K562 (cell line): ENCODE measurements around the gene CRKL. TPM values are rescaled to one million over a fixed set of nuclear protein-coding genes. Genes with fewer than 3 reads are reported as not detected.

Source experiments
- BHLHE40 ChIP-seq: IDR thresholded peaks from 2 replicates; pipeline ENCODE4 v1.6.1; 2011; ENCODE audit warnings: low read length, improper control_type of control experiment
- CREB1 ChIP-seq, 2 experiments: sonication (generic) in 1 of 2; formaldehyde crosslinking in 1 of 2; IDR thresholded peaks; 2 replicates each; pipeline versions ENCODE4 v1.6.1 to v1.8.0; 2012 to 2022; ENCODE audit warnings: inconsistent platforms in 1 of 2, mild to moderate bottlenecking in 1 of 2, missing genetic modification reagents in 1 of 2, moderate library complexity in 1 of 2
- EP400 ChIP-seq: fragments of 450-650 bp; IDR thresholded peaks from 2 replicates; pipeline ENCODE4 v1.6.1; 2017; ENCODE audit warnings: antibody characterized with exemption, mild to moderate bottlenecking, moderate library complexity
- FOXM1 ChIP-seq, 2 experiments: fragments of 450-650 bp in 1 of 2; sonication (generic) in 1 of 2; formaldehyde crosslinking in 1 of 2; IDR thresholded peaks; 2 replicates each; pipeline versions ENCODE4 v1.6.1 to v1.9.0; 2017 to 2022; ENCODE audit warnings: low read depth in 2 of 2, mild to moderate bottlenecking in 2 of 2, missing genetic modification reagents in 1 of 2, moderate library complexity in 1 of 2
- GATA2 ChIP-seq: sonication (generic); formaldehyde crosslinking; IDR thresholded peaks from 2 replicates; pipeline ENCODE4 v1.4.0; 2020; ENCODE audit warnings: mild to moderate bottlenecking, missing genetic modification reagents
- L3MBTL2 ChIP-seq: fragments of 450-650 bp; IDR thresholded peaks from 2 replicates; pipeline ENCODE4 v1.6.1; 2016; ENCODE audit warnings: mild to moderate bottlenecking, moderate library complexity
- MTA3 ChIP-seq: fragments of 450-650 bp; formaldehyde crosslinking; IDR thresholded peaks from 2 replicates; pipeline ENCODE4 v1.6.1; 2017; ENCODE audit warnings: mild to moderate bottlenecking, borderline replicate concordance
- MYC ChIP-seq, 2 experiments: fragments of 250-450 bp in 1 of 2; sonication (Bioruptor Pico) in 1 of 2; IDR thresholded peaks; 2 replicates each; pipeline versions ENCODE4 v1.5.1 to v1.6.1; 2012 to 2021; ENCODE audit warnings: low read depth in 2 of 2, borderline replicate concordance in 1 of 2, improper control_type of control experiment in 1 of 2, low read length in 1 of 2, mild to moderate bottlenecking in 1 of 2, moderate library complexity in 1 of 2
- PHF20 ChIP-seq: fragments of 450-650 bp; IDR thresholded peaks from 2 replicates; pipeline ENCODE4 v1.6.1; 2018; ENCODE audit not compliant: partially characterized antibody
- SIN3A ChIP-seq, 2 experiments: fragments of 150-350 bp in 1 of 2; IDR thresholded peaks; 2 replicates each; pipeline ENCODE4 v1.6.1; 2011 to 2016; ENCODE audit warnings: borderline replicate concordance in 2 of 2, low read depth in 2 of 2, low read length in 2 of 2, mild to moderate bottlenecking in 2 of 2, moderate library complexity in 2 of 2; ENCODE audit not compliant: control insufficient read depth in 1 of 2
- TEAD4 ChIP-seq, 2 experiments: sonication (generic) in 1 of 2; formaldehyde crosslinking in 1 of 2; IDR thresholded peaks; 2 replicates each; pipeline versions ENCODE4 v1.6.1 to v1.8.0; 2012 to 2022; ENCODE audit warnings: borderline replicate concordance in 1 of 2, inconsistent platforms in 1 of 2, low read length in 1 of 2, mild to moderate bottlenecking in 1 of 2, missing genetic modification reagents in 1 of 2
- YBX1 ChIP-seq: fragments of 450-650 bp; IDR thresholded peaks from 2 replicates; pipeline ENCODE4 v1.7.1; 2016; ENCODE audit warnings: mild to moderate bottlenecking
- ZBTB17 ChIP-seq: fragments of 450-650 bp; formaldehyde crosslinking; IDR thresholded peaks from 2 replicates; pipeline ENCODE4 v1.4.0; 2020; ENCODE audit warnings: mild to moderate bottlenecking
- ZFP36 ChIP-seq: fragments of 150-350 bp; IDR thresholded peaks from 2 replicates; pipeline ENCODE4 v1.6.1; 2018; ENCODE audit warnings: low read length, low read depth; ENCODE audit not compliant: partially characterized antibody
- ZNF143 ChIP-seq: sonication (generic); formaldehyde crosslinking; IDR thresholded peaks from 2 replicates; pipeline ENCODE4 v1.9.0; 2022; ENCODE audit warnings: mild to moderate bottlenecking, missing genetic modification reagents
- ZNF511 ChIP-seq: sonication (generic); formaldehyde crosslinking; IDR thresholded peaks from 2 replicates; pipeline ENCODE4 v1.8.0; 2022; ENCODE audit warnings: mild to moderate bottlenecking, missing genetic modification reagents
- polyA plus RNA-seq, 8 experiments: library from polyadenylated mRNA; depleted of rRNA in 4 of 8; stranded (reverse) in 5 of 8; unstranded in 3 of 8; fragments of >200 nt; fragmentation: Nextera tagmentation in 2 of 8; fragmentation: Illumina TruSeq in 1 of 8; extraction: Ambion mirVana in 2 of 8; extraction: Trizol in 1 of 8; gene quantifications; 2 replicates each; pipeline versions ENCODE4 v1.2.1 to v1.2.3, GENCODE V29; 2011 to 2014; ENCODE audit warnings: inconsistent platforms in 1 of 8, missing spikeins in 1 of 8
- total RNA-seq, 7 experiments: library from RNA; depleted of rRNA in 6 of 7; stranded (reverse); fragments of >200 nt in 6 of 7; fragmentation: Illumina TruSeq in 2 of 7; extraction: Trizol in 2 of 7; gene quantifications; 2 replicates each; pipeline versions ENCODE4 v1.2.1 to v1.2.3, GENCODE V29; 2011 to 2021; ENCODE audit warnings: low replicate concordance in 1 of 7
- TF ChIP-seq, protein P1 (sequence below): sonication (generic); formaldehyde crosslinking; IDR thresholded peaks from 2 replicates; pipeline ENCODE4 v1.9.0; 2022; ENCODE audit warnings: mild to moderate bottlenecking, missing genetic modification reagents
- TF ChIP-seq, protein P2 (sequence below): fragments of 450-650 bp; IDR thresholded peaks from 2 replicates; pipeline ENCODE4 v1.6.1; 2017; ENCODE audit warnings: antibody characterized with exemption, mild to moderate bottlenecking
- TF ChIP-seq, protein P3 (sequence below), 3 experiments: fragments of 200-800 bp in 1 of 3; sonication (Bioruptor generic) in 1 of 3; sonication (generic) in 1 of 3; formaldehyde crosslinking in 1 of 3; IDR thresholded peaks; 2 replicates each; pipeline versions ENCODE4 v1.6.1 to v1.8.0; 2016 to 2022; ENCODE audit warnings: mild to moderate bottlenecking in 2 of 3, missing compliant biosample characterization in 2 of 3, missing genetic modification characterization in 2 of 3, missing genetic modification reagents in 1 of 3

CRKL gene
- total and polyA plus RNA-seq, 9 of the 15 experiments (the other 6 are each of a cell fraction or from before 2014, with no cell fraction given): 100 to 263 (median 124) TPM

GRCh38 chr22:20965104-20965887 lies 48.1 kb downstream of the CRKL start (continued):
- TF ChIP-seq ZFP36: peak; percentile 24
- no peak for TF ChIP-seq ZBTB17 (CRISPR knock-in tag)
- TF ChIP-seq PHF20: peak; percentile 53
- TF ChIP-seq SIN3A (IDR thresholded peaks at IDR 0.05; ENCODE audit: borderline replicate concordance in 2 of 2, control insufficient read depth in 1 of 2, low read depth in 2 of 2, low read length in 2 of 2): 0 out of 4 replicates have a peak, but pooled peaks of 1 of the 2 experiments have one; percentile 4
- TF ChIP-seq MYC (IDR thresholded peaks at IDR 0.05; ENCODE audit: low read depth, low read length): no peak
- TF ChIP-seq MYC (CRISPR knock-in tag; IDR thresholded peaks at IDR 0.05; ENCODE audit: borderline replicate concordance, low read depth): peak; percentile 24; the same call in 1 of the 2 replicates
- no peak for TF ChIP-seq TEAD4 (IDR thresholded peaks at IDR 0.05; ENCODE audit: low read length)
- TF ChIP-seq TEAD4 (CRISPR knock-in tag; IDR thresholded peaks at IDR 0.05; ENCODE audit: borderline replicate concordance): peak; percentile 65; the same call in 1 of the 2 replicates
- TF ChIP-seq, protein P1, sequence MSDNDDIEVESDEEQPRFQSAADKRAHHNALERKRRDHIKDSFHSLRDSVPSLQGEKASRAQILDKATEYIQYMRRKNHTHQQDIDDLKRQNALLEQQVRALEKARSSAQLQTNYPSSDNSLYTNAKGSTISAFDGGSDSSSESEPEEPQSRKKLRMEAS: peak; percentile 59
- TF ChIP-seq YBX1: no peak
- 0 out of 2 replicates have a peak, but pooled peaks have one; percentile 59 for TF ChIP-seq ZNF511
- no peak for TF ChIP-seq GATA2
- no peak for TF ChIP-seq FOXM1 (IDR thresholded peaks at IDR 0.05; ENCODE audit: low read depth)
- TF ChIP-seq FOXM1 (CRISPR knock-in tag; IDR thresholded peaks at IDR 0.05; ENCODE audit: low read depth): 0 out of 2 replicates have a peak, but pooled peaks have one; percentile 37
- TF ChIP-seq CREB1 (IDR thresholded peaks at IDR 0.05): no peak
- TF ChIP-seq CREB1 (CRISPR knock-in tag; IDR thresholded peaks at IDR 0.05): no peak
- TF ChIP-seq EP400: no peak
- peak; percentile 87 for TF ChIP-seq BHLHE40
- TF ChIP-seq, protein P2, sequence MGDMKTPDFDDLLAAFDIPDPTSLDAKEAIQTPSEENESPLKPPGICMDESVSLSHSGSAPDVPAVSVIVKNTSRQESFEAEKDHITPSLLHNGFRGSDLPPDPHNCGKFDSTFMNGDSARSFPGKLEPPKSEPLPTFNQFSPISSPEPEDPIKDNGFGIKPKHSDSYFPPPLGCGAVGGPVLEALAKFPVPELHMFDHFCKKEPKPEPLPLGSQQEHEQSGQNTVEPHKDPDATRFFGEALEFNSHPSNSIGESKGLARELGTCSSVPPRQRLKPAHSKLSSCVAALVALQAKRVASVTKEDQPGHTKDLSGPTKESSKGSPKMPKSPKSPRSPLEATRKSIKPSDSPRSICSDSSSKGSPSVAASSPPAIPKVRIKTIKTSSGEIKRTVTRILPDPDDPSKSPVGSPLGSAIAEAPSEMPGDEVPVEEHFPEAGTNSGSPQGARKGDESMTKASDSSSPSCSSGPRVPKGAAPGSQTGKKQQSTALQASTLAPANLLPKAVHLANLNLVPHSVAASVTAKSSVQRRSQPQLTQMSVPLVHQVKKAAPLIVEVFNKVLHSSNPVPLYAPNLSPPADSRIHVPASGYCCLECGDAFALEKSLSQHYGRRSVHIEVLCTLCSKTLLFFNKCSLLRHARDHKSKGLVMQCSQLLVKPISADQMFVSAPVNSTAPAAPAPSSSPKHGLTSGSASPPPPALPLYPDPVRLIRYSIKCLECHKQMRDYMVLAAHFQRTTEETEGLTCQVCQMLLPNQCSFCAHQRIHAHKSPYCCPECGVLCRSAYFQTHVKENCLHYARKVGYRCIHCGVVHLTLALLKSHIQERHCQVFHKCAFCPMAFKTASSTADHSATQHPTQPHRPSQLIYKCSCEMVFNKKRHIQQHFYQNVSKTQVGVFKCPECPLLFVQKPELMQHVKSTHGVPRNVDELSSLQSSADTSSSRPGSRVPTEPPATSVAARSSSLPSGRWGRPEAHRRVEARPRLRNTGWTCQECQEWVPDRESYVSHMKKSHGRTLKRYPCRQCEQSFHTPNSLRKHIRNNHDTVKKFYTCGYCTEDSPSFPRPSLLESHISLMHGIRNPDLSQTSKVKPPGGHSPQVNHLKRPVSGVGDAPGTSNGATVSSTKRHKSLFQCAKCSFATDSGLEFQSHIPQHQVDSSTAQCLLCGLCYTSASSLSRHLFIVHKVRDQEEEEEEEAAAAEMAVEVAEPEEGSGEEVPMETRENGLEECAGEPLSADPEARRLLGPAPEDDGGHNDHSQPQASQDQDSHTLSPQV: no peak
- peak; percentile 25; the same call in 1 of the 2 replicates for TF ChIP-seq L3MBTL2
- peak; percentile 46; the same call in 1 of the 2 replicates for TF ChIP-seq ZNF143 (CRISPR knock-in tag)
- TF ChIP-seq, protein P3, sequence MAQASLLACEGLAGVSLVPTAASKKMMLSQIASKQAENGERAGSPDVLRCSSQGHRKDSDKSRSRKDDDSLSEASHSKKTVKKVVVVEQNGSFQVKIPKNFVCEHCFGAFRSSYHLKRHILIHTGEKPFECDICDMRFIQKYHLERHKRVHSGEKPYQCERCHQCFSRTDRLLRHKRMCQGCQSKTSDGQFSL (CRISPR knock-in tag; IDR thresholded peaks at IDR 0.05): no peak
- TF ChIP-seq, protein P3 (tag; IDR thresholded peaks at IDR 0.05): peak in 1 of 2 experiments; percentile 20; a peak in 1 of 4 replicates
- 0 out of 2 replicates have a peak, but pooled peaks have one; percentile 4 for TF ChIP-seq MTA3
